Measurements from ENCODE around the gene MKLN1. TPM values are rescaled to one million over a fixed set of nuclear protein-coding genes. Genes with fewer than 3 reads are reported as not detected.

Gene MKLN1
- total RNA-seq, result 10 to 100 TPM; 27.4 to 28.5 TPM

DNA sequence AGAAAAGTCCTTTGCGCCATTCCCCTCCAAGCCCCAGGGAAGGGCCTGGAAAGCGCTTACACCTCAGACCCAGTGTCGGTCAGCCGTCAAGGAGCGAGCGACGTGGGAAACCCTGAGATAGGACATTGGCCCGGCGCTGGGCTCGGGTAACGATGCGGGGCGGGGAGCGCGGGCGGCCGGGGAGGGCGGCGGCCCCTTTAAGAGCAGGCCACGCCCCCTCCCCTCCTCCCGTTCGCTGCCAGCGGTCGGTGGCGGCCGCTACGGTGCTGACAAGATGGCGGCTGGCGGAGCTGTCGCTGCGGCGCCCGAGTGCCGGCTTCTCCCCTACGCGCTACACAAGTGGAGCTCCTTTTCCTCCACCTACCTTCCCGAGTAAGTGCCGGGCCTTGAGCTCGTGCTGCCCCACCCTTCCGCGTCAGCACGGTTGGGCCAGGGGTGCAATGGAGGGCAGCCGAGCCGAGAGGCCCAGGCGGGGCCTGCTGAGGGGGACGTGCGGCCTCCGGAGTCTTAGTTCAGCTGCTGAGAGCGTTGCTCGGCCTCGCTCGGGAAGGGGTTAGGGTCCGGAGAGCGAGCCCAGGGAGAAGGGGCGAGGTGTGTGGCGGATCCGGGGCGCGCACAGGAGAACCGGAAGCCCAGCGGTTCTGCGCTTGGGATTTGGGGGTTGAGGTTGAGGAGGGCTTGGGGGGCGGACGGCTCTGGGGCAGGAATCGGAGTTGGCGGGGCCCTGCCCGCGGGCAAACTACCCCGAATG is at the start of gene MKLN1:
Gene MKLN1, plus strand, starts transcription at position 251 of the 751 bp plus-strand sequence. Its CDS starts 24 bp downstream, at position 275.
- Histone ChIP-seq H3K9me3 (no peaks in the 10 kb centered on the region), H3K36me3 (no peaks in the 10 kb centered on the region), H3K4me1 (peaks cover 0 to 23% of the 10 kb centered on the region in 2 donors), H3K27ac (peak within 1 kb of the TSS; percentile 99), H3K4me3 (peak within 1 kb of the TSS; percentile 95 to 100), H3K27me3 (no peaks in the 10 kb centered on the region)
- DNase-seq (ENCODE audit: low spot score), result peak; percentile 90
- TF ChIP-seq, protein P1, sequence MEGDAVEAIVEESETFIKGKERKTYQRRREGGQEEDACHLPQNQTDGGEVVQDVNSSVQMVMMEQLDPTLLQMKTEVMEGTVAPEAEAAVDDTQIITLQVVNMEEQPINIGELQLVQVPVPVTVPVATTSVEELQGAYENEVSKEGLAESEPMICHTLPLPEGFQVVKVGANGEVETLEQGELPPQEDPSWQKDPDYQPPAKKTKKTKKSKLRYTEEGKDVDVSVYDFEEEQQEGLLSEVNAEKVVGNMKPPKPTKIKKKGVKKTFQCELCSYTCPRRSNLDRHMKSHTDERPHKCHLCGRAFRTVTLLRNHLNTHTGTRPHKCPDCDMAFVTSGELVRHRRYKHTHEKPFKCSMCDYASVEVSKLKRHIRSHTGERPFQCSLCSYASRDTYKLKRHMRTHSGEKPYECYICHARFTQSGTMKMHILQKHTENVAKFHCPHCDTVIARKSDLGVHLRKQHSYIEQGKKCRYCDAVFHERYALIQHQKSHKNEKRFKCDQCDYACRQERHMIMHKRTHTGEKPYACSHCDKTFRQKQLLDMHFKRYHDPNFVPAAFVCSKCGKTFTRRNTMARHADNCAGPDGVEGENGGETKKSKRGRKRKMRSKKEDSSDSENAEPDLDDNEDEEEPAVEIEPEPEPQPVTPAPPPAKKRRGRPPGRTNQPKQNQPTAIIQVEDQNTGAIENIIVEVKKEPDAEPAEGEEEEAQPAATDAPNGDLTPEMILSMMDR (IDR thresholded peaks at IDR 0.05), result no peak

DNA sequence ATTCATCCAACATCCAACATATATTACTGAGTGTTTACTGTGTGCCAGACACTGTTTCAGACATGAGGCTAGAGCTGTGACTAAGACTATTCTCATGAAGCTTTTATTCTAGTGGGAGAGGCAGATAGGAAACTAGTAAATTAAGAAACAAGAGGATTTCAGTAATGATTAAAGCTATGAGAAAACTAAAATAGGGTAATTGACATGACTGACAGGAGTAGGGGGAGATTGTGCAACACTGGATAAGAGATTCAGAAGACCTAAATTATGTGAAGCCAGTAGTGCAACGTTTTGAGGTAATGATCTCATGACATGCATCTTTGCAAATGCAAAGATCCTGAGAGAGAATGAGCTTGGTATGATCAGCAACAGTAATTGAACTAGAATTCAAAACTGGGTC is 48.6 kb upstream of the MKLN1 start:
- Histone ChIP-seq H3K36me3 (no peaks in the 10 kb centered on the region), H3K27me3 (no peaks in the 10 kb centered on the region), H3K4me1 (no peaks in the 10 kb centered on the region), H3K4me3 (no peak overlapping the region), H3K27ac (no peak overlapping the region), H3K9me3 (no peaks in the 10 kb centered on the region)
- DNase-seq (ENCODE audit: low spot score), result no peak
- TF ChIP-seq, protein P1 (IDR thresholded peaks at IDR 0.05), result no peak

DNA sequence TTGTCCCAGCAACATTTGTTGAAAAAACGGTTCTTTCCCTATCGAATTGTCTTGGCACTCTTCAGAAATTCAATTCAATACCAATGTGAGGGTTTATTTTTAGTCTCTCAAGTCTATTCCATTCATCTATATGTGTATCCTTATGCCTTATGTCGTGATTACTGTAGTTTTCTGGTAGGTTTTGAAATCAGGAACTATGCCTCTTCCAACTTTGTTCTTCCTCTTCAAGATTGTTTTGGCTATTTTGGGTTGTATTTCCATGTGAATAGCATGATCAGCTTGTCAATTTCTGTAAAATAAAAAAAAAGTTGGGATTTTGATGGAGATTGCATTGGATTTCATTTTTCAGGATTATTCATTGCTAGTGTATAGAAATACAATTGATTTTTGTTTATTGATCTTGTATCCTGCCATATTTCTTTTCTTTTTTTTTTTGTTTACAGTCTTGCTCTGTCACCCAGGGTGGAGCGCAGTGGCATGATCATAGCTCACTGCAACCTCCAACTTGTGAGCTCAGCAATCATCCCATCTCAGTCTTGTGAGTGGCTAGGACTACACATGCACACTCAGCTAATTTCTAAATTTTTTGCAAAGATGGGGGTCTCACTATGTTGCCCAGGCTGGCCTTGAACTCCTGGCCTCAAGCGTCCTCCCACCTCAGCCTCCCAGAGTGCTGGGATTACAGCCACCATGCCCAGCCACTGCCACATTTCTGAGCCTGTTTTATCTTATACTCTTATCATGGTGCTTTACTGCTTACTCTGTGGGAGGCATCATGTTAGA is 46.2 kb upstream of the MKLN1 start:
- Histone ChIP-seq H3K9me3 (no peaks in the 10 kb centered on the region), H3K27me3 (no peaks in the 10 kb centered on the region), H3K4me3 (no peak overlapping the region), H3K4me1 (peaks cover 0 to 20% of the 10 kb centered on the region in 2 donors), H3K27ac (no peak overlapping the region), H3K36me3 (no peaks in the 10 kb centered on the region)
- TF ChIP-seq, protein P1 (IDR thresholded peaks at IDR 0.05), result no peak
- no peak for DNase-seq (ENCODE audit: low spot score)

DNA sequence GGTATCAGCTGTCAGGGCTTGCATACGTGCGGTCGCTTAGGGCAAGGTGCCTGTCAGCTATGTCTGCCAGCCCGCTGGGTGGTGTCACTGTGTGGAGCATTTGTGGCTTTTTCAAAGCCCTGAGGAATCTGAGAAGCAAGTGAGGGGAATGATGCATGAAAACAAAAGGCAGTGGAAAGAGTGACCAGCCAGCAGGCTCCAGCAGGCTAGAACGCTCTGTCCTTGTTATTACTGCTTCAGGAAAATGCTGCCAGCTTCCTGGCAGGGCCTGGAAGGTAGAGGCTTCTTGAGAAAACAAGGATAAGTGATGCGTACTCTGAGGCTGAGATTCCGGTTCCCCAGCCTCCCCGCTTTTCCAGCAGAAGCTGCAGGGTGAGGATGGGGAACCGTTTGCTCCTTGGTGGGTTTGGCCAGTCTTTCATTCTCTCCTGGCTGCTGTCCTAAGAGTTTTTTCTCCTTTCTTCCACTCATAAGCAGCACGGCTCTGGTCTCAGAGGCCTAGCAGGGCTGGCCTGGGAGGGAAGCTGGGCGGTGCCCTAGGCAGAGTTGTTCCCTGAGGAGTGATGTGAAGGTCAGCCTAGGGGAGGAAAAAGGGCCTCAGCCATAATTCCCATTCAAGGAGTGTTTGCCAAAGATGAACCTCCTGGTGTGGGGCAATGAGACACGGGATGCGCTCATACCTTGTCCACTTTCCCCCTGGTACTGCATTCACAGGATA is 42.8 kb upstream of the MKLN1 start:
- peak; percentile 84 for DNase-seq (ENCODE audit: low spot score)
- peak overlapping the region; percentile 68 to 87 for H3K27ac ChIP-seq
- H3K4me3 ChIP-seq, result no peak overlapping the region

DNA sequence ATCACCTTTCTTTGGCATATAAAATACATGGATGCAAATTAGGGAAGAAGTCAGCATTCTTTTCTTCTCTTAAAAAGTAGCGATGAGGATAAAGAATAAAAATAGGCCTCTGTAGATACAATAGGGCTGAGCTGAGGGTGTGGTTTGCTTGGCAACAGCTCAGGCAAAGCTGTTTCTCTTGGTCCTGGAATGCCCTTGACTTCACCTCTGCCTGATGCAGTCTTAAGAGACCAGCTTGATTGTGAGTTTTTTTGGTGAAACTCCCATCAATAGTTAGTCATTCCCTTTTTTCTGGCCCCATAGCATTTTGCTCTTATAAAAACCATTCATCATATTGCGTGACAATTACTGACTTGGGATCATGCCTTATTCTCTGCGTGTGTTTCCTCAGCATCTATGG is 42.1 kb upstream of the MKLN1 start:
- no peak overlapping the region for H3K4me3 ChIP-seq
- peaks cover 0 to 25% of the 10 kb centered on the region in 2 donors for H3K4me1 ChIP-seq
- H3K27ac ChIP-seq, result peak overlapping the region; percentile 68 to 87
- no peaks in the 10 kb centered on the region for H3K27me3 ChIP-seq
- no peaks in the 10 kb centered on the region for H3K9me3 ChIP-seq
- H3K36me3 ChIP-seq, result no peaks in the 10 kb centered on the region
- DNase-seq (ENCODE audit: low spot score), result no peak
- TF ChIP-seq, protein P1 (IDR thresholded peaks at IDR 0.05), result no peak

More for the DNA sequence above, 42.8 kb upstream of the MKLN1 start:
- H3K4me1 ChIP-seq, result peaks cover 0 to 25% of the 10 kb centered on the region in 2 donors
- H3K27me3 ChIP-seq, result no peaks in the 10 kb centered on the region
- no peaks in the 10 kb centered on the region for H3K9me3 ChIP-seq
- H3K36me3 ChIP-seq, result no peaks in the 10 kb centered on the region
- TF ChIP-seq, protein P1 (IDR thresholded peaks at IDR 0.05), result no peak
